GM18526 (cell line): ENCODE measurements around the gene NPRL2.

Experiments used
- POLR2A ChIP-seq: IDR thresholded peaks from 3 replicates; pipeline ENCODE4 v1.6.1; 2011; ENCODE audit not compliant: insufficient read length; ENCODE audit errors: extremely low read depth

Gene NPRL2

DNA sequence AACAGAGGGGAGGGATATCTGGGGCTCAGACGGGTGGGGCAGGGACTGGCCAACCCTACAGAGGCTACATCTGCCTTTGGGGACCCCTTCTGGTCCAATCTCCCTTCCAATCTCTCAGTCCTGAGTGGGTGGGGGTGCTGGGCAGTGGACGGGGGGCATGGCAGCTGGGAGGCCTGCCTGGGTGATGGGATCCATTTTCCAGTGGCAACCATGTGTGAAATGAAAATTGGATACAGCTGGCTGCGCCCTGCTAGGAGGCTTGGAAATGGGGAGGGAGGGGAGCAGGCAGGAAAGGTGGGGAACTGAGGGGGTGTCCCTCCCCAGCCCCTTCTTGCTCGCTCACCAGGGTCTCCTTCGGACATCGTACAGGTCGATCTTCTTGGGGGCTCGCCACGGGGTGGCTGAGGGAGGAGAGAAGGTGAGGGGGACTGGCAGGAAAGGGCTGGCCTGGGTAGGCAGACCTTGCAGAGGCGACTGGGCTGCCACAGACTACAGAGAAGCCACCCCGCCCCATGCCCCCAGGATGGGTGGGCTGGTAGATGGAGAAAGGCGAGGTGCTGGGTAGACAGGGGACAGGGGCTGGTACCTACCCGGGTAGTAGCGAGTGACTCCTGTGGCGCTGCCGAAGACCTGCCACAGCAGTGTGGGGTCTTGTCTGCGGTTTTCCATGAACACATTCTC is 30.0 kb upstream of the NPRL2 start:
- no peak for TF ChIP-seq POLR2A

GRCh38 chr3:50378757-50379156 is 28.2 kb upstream of the NPRL2 start:
- TF ChIP-seq POLR2A, result no peak

DNA sequence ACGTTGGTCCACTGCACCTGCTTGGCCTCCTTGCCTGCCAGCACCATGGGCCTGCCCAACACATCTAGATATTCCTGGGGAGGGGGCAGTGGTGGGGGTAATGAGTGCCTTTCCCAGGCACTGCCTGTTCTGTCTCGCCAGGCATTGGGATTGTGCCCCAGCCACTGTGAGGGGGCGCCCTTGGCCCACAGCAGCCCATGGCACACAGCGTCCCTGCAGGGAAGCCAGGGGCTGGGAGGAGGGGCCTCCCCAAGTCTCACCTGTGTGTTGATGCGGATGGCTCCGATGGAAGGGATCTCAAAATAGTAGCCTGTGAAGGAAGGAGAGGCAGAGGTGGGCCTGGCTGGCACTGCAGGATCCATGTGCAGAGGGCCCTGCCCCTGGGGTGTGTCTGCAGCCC is 27.4 kb upstream of the NPRL2 start:
- TF ChIP-seq POLR2A, result no peak

- no peak for TF ChIP-seq POLR2A
Observed at GRCh38 chr3:50375258-50375931, 24.8 kb upstream of the NPRL2 start.

DNA sequence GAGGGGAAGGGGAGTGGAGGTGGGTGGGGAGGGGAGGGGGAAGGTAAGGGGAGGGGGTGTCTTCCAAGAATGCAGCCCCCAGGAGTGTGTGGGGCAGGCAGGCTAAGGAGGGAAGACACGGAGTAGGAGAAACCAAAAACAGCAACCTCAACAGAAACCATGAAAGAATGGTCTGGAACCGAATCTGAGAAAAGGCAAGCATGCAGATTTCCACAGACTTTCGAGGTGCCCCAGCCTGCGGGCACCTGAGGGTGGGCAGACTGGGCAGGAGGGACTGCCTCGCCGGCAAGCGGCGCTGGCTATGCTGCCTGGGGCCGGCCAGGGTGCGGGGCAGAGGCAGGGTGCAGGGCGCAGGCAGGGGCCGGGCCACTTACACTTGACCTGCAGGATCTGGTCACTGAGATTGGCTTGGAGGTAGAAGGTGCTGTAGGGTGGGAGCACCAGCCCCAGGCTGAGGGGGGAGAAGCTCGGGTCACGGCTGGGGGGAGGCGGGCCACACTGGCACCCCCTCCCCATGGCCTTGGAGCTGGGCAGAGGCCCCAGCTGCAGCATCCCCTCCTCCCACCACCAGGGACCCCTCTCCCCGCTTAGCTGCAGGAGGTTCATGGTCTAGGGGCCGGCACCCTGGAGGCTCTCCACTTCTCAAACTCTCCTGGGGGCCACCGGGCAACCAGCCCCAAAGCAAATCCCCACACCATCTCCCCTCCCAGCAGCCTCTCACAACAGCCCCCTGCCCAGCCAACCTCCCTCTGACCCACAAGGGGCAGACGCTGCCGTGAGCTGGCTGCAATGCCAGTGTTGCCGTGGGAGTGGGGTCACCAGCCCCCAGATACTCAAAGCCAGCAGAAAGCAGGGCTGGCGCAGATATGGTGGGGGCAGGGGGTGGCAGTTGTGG is 24.0 kb upstream of the NPRL2 start:
- TF ChIP-seq POLR2A, result no peak

- TF ChIP-seq POLR2A, result no peak
Observed at GRCh38 chr3:50373146-50374051, 22.8 kb upstream of the NPRL2 start.

GRCh38 chr3:50372349-50372748 is 21.8 kb upstream of the NPRL2 start:
- TF ChIP-seq POLR2A, result no peak

GRCh38 chr3:50371133-50371685 is 20.6 kb upstream of the NPRL2 start:
- TF ChIP-seq POLR2A, result no peak

- TF ChIP-seq POLR2A, result no peak
Observed at GRCh38 chr3:50370594-50370993, 20.0 kb upstream of the NPRL2 start.

- no peak for TF ChIP-seq POLR2A
Observed at GRCh38 chr3:50369012-50369670, 18.6 kb upstream of the NPRL2 start.

GRCh38 chr3:50365842-50366220 is 15.3 kb upstream of the NPRL2 start:
- TF ChIP-seq POLR2A, result no peak

DNA sequence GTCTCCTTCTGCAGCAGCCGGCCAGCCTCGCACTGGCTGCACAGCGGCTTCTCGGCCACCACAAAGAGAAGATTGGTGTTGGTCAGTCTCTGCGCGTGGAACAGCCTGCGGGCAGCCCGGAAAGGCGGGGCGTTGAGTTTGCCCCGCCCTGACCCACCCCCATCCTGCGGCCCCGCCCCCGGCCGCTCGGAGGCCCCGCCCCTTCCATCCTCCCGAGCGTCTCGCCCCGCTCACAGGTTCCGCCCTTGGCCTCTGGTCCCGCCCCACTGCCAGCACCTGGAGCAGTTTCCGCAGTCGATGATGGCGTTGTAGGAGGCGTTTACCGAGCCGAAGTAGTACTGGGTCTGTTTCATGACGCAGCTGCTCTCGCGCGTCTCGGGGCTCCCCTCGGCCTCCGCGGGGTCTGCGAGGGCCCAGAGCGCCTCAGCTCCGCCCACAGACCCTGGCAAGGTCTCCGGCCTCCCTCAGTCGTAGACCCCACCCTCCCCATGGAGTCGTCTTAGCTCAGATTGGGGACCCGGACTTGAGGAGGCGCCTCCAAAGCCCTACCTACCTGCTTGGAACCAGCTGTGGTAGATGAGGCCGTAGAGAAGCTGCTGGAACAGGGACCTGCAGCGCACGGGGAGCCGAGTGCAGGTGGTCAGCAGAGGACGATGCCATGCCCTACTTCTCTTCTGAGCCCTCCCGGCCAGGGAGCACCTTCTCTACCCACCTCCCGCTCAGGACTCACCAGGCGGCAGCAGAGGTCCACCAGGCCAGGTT is 14.7 kb upstream of the NPRL2 start:
- peak; percentile 45 for TF ChIP-seq POLR2A

GRCh38 chr3:50364573-50365079 is 14.1 kb upstream of the NPRL2 start:
- no peak for TF ChIP-seq POLR2A
